ENCODE data around the gene PDZK1IP1. TPM values are rescaled to one million over a fixed set of nuclear protein-coding genes. Genes with fewer than 3 reads are reported as not detected.
"Not testable (repeated sequence)": the region's sequence is repeated elsewhere in the genome, so short reads cannot be mapped to it uniquely, and the experiment has no call there.

The PDZK1IP1 gene
- total and polyA plus RNA-seq, 2 experiments from 2014 or later = not detected

- DNase-seq (ENCODE audit: low read depth in 1 of 2, low spot score in 1 of 2) = peak in 1 of 2 donors; percentile 28
- no peaks in the 10 kb centered on the region for H3K36me3 ChIP-seq
- no peak for TF ChIP-seq CTCF (IDR thresholded peaks at IDR 0.05; ENCODE audit: low read depth, low read length)
Measured at GRCh38 chr1:47147047-47147785, 42.6 kb downstream of the PDZK1IP1 start.

GRCh38 chr1:47146495-47146894, 43.3 kb downstream of the PDZK1IP1 start:
- not testable (repeated sequence) for H3K9me3 ChIP-seq (ENCODE audit: low read depth); H3K4me3 ChIP-seq; H3K27ac ChIP-seq; H3K27me3 ChIP-seq; H3K36me3 ChIP-seq; DNase-seq (ENCODE audit: low read depth in 1 of 2, low spot score in 1 of 2); H3K4me1 ChIP-seq (ENCODE audit: low read depth)

More at GRCh38 chr1:47147047-47147785, 42.6 kb downstream of the PDZK1IP1 start:
- Histone ChIP-seq H3K27ac (no peak overlapping the region), H3K9me3 (ENCODE audit: low read depth) (no peaks in the 10 kb centered on the region), H3K4me3 (no peak overlapping the region), H3K4me1 (ENCODE audit: low read depth) (no peaks in the 10 kb centered on the region), H3K27me3 (no peaks in the 10 kb centered on the region)

- TF ChIP-seq CTCF (IDR thresholded peaks at IDR 0.05; ENCODE audit: low read depth, low read length) = peak; percentile 38
- H3K9me3 ChIP-seq (ENCODE audit: low read depth); H3K4me1 ChIP-seq (ENCODE audit: low read depth); H3K4me3 ChIP-seq; H3K27ac ChIP-seq; H3K36me3 ChIP-seq; H3K27me3 ChIP-seq: not testable (repeated sequence)
- DNase-seq (ENCODE audit: low read depth in 1 of 2, low spot score in 1 of 2) = peak; percentile 1 to 8
Measured at GRCh38 chr1:47143654-47144053, 46.2 kb downstream of the PDZK1IP1 start.

- not testable (repeated sequence) for H3K27me3 ChIP-seq; DNase-seq (ENCODE audit: low read depth in 1 of 2, low spot score in 1 of 2); H3K36me3 ChIP-seq; H3K27ac ChIP-seq; H3K9me3 ChIP-seq (ENCODE audit: low read depth); H3K4me3 ChIP-seq; H3K4me1 ChIP-seq (ENCODE audit: low read depth)
Measured at GRCh38 chr1:47140358-47140757, 49.5 kb downstream of the PDZK1IP1 start.

- Histone ChIP-seq H3K27ac (no peak overlapping the region), H3K4me1 (ENCODE audit: low read depth) (no peaks in the 10 kb centered on the region), H3K27me3 (no peaks in the 10 kb centered on the region), H3K36me3 (no peaks in the 10 kb centered on the region), H3K4me3 (no peak overlapping the region), H3K9me3 (ENCODE audit: low read depth) (no peaks in the 10 kb centered on the region)
- no peak for TF ChIP-seq CTCF (IDR thresholded peaks at IDR 0.05; ENCODE audit: low read depth, low read length)
- DNase-seq (ENCODE audit: low read depth in 1 of 2, low spot score in 1 of 2) = no peak
Measured at GRCh38 chr1:47137925-47138615, 51.8 kb downstream of the PDZK1IP1 start.

- H3K9me3 ChIP-seq (ENCODE audit: low read depth) = no peaks in the 10 kb centered on the region
- DNase-seq (ENCODE audit: low read depth in 1 of 2, low spot score in 1 of 2) = no peak
- no peak within 1 kb of the TSS for H3K4me3 ChIP-seq
- H3K27me3 ChIP-seq = no peaks in the 10 kb centered on the region
- no peaks in the 10 kb centered on the region for H3K4me1 ChIP-seq (ENCODE audit: low read depth)
- H3K36me3 ChIP-seq = no peaks in the 10 kb centered on the region
- no peak within 1 kb of the TSS for H3K27ac ChIP-seq
- no peak for TF ChIP-seq CTCF (IDR thresholded peaks at IDR 0.05; ENCODE audit: low read depth, low read length)
Measured at GRCh38 chr1:47137198-47137597, 52.6 kb downstream of the PDZK1IP1 start, which contains the start of gene CYP4A22. Gene CYP4A22, plus strand, starts transcription at chr1:47137441. Its CDS starts 45 bp downstream, at chr1:47137486.

Other genes with a start within 250 kb of the PDZK1IP1 start
- gene CYP4A11, start 248.6 kb downstream of the PDZK1IP1 start, total RNA-seq = not detected in 2 replicates
- not detected in 2 replicates for gene CYP4A11, start 248.6 kb downstream of the PDZK1IP1 start, polyA plus RNA-seq
- 0.15 and 0.42 TPM in 2 replicates for gene CYP4X1, start 166.4 kb downstream of the PDZK1IP1 start, total RNA-seq
- gene CYP4X1, start 166.4 kb downstream of the PDZK1IP1 start, polyA plus RNA-seq = 0.69 and 1.3 TPM in 2 replicates
- not detected in 2 replicates for gene CYP4Z1, start 122.8 kb downstream of the PDZK1IP1 start, total RNA-seq
- gene CYP4Z1, start 122.8 kb downstream of the PDZK1IP1 start, polyA plus RNA-seq = not detected in 2 replicates
- gene CYP4A22, start 52.6 kb downstream of the PDZK1IP1 start, total RNA-seq = not detected in 2 replicates
- gene CYP4A22, start 52.6 kb downstream of the PDZK1IP1 start, polyA plus RNA-seq = not detected in 2 replicates
- 0.04 and 0.30 TPM in 2 replicates for gene TAL1, start 42.2 kb upstream of the PDZK1IP1 start, total RNA-seq
- gene TAL1, start 42.2 kb upstream of the PDZK1IP1 start, polyA plus RNA-seq = 0.32 and 0.55 TPM in 2 replicates
- gene STIL, start 124.1 kb upstream of the PDZK1IP1 start, total RNA-seq = 4.2 and 13.4 TPM in 2 replicates
- gene STIL, start 124.1 kb upstream of the PDZK1IP1 start, polyA plus RNA-seq = 2.3 and 7.5 TPM in 2 replicates
- gene CMPK1, start 143.8 kb upstream of the PDZK1IP1 start, total RNA-seq = 21.6 and 27.7 TPM in 2 replicates
- gene CMPK1, start 143.8 kb upstream of the PDZK1IP1 start, polyA plus RNA-seq = 28.5 and 40.0 TPM in 2 replicates
- gene FOXE3, start 226.2 kb upstream of the PDZK1IP1 start, total RNA-seq = not detected in 2 replicates
- not detected in 2 replicates for gene FOXE3, start 226.2 kb upstream of the PDZK1IP1 start, polyA plus RNA-seq
- gene FOXD2, start 248.0 kb upstream of the PDZK1IP1 start, total RNA-seq = not detected in 2 replicates
- 0.02 TPM in 1 of 2 replicates, not detected in the other for gene FOXD2, start 248.0 kb upstream of the PDZK1IP1 start, polyA plus RNA-seq

Data from cardiac muscle cell (in vitro differentiated cells and primary cell).